ENCODE results near the gene EBF3.

- no peak for TF ChIP-seq CTCF (IDR thresholded peaks at IDR 0.05 in 4 of 5, conservative IDR thresholded peaks at IDR 0.05 in 1 of 5)
- TF ChIP-seq POLR2A (IDR thresholded peaks at IDR 0.05) = no peak
Observed at GRCh38 chr10:129894698-129895097, 69.4 kb downstream of the EBF3 start.

Measured in gastrocnemius medialis (tissue), 4 donors.